A549 (cell line): ENCODE results near the gene KLK4. TPM values are rescaled to one million over a fixed set of nuclear protein-coding genes. Genes with fewer than 3 reads are reported as not detected.

Experiments
- ATAC-seq, 2 experiments: fragments of 200-7000 bp in 1 of 2; fragments of >200 bp in 1 of 2; cut with Nextera tagmentation in 1 of 2; cut with Tn5 transposase in 1 of 2; 3 replicates each; pipeline versions ENCODE4 v1.8.0 to v1.9.1; 2018 to 2020; ENCODE audit warnings: mild to moderate bottlenecking in 1 of 2, moderate library complexity in 1 of 2
- CTCF ChIA-PET: fragments of 300-600 bp; sonication (Branson Sonifier 250); formaldehyde crosslinking; extraction: SDS; loops from one replicate; lab custom pipeline; 2021; ENCODE audit warnings: antibody characterized with exemption, inconsistent platforms; lab: Yijun Ruan, JAX
- POLR2A ChIA-PET: fragments of 350-600 bp; formaldehyde crosslinking; extraction: SDS; loops from one replicate; lab custom pipeline; 2021; ENCODE audit warnings: antibody characterized with exemption, inconsistent platforms; lab: Yijun Ruan, JAX
- DNase-seq, 2 experiments: peaks; one replicate each; pipeline versions ENCODE4 v3.0.0 to v3.0.0-alpha.2; 2011 to 2016; ENCODE audit warnings: low read depth in 1 of 2, low spot score in 1 of 2
- FAIRE-seq: peaks from 2 replicates; lab custom pipeline; 2011; peaks lifted over from hg19 to GRCh38; lab: Jason Lieb, UNC
- H3K27ac ChIP-seq, 2 experiments: fragments of >200 bp; sonication (Bioruptor Twin); formaldehyde crosslinking; 3 replicates each; pipeline ENCODE4 v1.5.1; 2016 to 2017
- H3K4me1 ChIP-seq: fragments of >200 bp; sonication (Bioruptor Twin); formaldehyde crosslinking; 3 replicates; pipeline ENCODE4 v1.6.1; 2016
- H3K4me2 ChIP-seq: fragments of >200 bp; sonication (Bioruptor Twin); formaldehyde crosslinking; 3 replicates; pipeline ENCODE4 v1.6.1; 2016
- H3K4me3 ChIP-seq: fragments of >200 bp; sonication (Bioruptor Twin); formaldehyde crosslinking; 3 replicates; pipeline ENCODE4 v1.5.1; 2016
- H3K9me3 ChIP-seq: fragments of >200 bp; sonication (Bioruptor Twin); formaldehyde crosslinking; 3 replicates; pipeline ENCODE4 v1.6.1; 2016
- BCL3 ChIP-seq: fragments of >200 bp; sonication (Bioruptor Twin); formaldehyde crosslinking; IDR thresholded peaks from 3 replicates; pipeline ENCODE4 v1.6.1; 2016
- BHLHE40 ChIP-seq: IDR thresholded peaks from 2 replicates; pipeline ENCODE4 v1.6.1; 2012; ENCODE audit warnings: low read depth, low read length, inconsistent platforms
- CHD4 ChIP-seq: fragments of 200-600 bp; sonication (generic); IDR thresholded peaks from 2 replicates; pipeline ENCODE4 v1.6.1; 2016; ENCODE audit warnings: antibody characterized with exemption, mild to moderate bottlenecking, borderline replicate concordance
- E2F6 ChIP-seq: IDR thresholded peaks from 2 replicates; pipeline ENCODE4 v1.6.1; 2012; ENCODE audit warnings: low read depth, borderline replicate concordance
- ELK1 ChIP-seq: fragments of 150-350 bp; IDR thresholded peaks from 2 replicates; pipeline ENCODE4 v1.6.1; 2014; ENCODE audit warnings: low read depth, mild to moderate bottlenecking, low read length
- FOSB ChIP-seq: fragments of 250-450 bp; sonication (Bioruptor Pico); IDR thresholded peaks from 2 replicates; pipeline ENCODE4 v1.5.0; 2020; ENCODE audit warnings: mild to moderate bottlenecking, moderate library complexity
- FOXS1 ChIP-seq: fragments of 250-450 bp; sonication (Bioruptor Pico); IDR thresholded peaks from 2 replicates; pipeline ENCODE4 v1.5.0; 2020; ENCODE audit warnings: mild to moderate bottlenecking, moderate library complexity
- HDAC2 ChIP-seq: fragments of 200-600 bp; sonication (generic); IDR thresholded peaks from 2 replicates; pipeline ENCODE4 v1.6.1; 2016
- HMGXB4 ChIP-seq: fragments of 250-450 bp; sonication (Bioruptor Pico); IDR thresholded peaks from 2 replicates; pipeline ENCODE4 v1.5.0; 2021; ENCODE audit warnings: mild to moderate bottlenecking, moderate library complexity, borderline replicate concordance
- KDM1A ChIP-seq: fragments of 200-600 bp; sonication (generic); IDR thresholded peaks from 2 replicates; pipeline ENCODE4 v1.6.1; 2016; ENCODE audit warnings: low read depth, mild to moderate bottlenecking
- NFE2L2 ChIP-seq: fragments of 150-350 bp; conservative IDR thresholded peaks from 2 replicates; pipeline ENCODE4 v1.6.1; 2014; ENCODE audit warnings: low read length
- PBX3 ChIP-seq: IDR thresholded peaks from 2 replicates; pipeline ENCODE4 v1.6.1; 2012
- RAD21 ChIP-seq, 2 experiments: fragments of >200 bp in 1 of 2; sonication (Bioruptor Twin) in 1 of 2; formaldehyde crosslinking in 1 of 2; IDR thresholded peaks in 1 of 2; conservative IDR thresholded peaks in 1 of 2; 2 replicates in 1 of 2; 3 replicates in 1 of 2; pipeline ENCODE4 v1.6.1; 2012 to 2018; ENCODE audit warnings: inconsistent platforms in 1 of 2
- RARB ChIP-seq: fragments of 250-450 bp; sonication (Bioruptor Pico); IDR thresholded peaks from 2 replicates; pipeline ENCODE4 v1.8.0; 2021; ENCODE audit warnings: mild to moderate bottlenecking, moderate library complexity
- TFCP2L1 ChIP-seq: fragments of 250-450 bp; sonication (Bioruptor Pico); IDR thresholded peaks from 2 replicates; pipeline ENCODE4 v1.5.0; 2021; ENCODE audit warnings: mild to moderate bottlenecking
- ZNF302 ChIP-seq: fragments of 250-450 bp; sonication (Bioruptor Pico); IDR thresholded peaks from 2 replicates; pipeline ENCODE4 v1.9.0; 2021; ENCODE audit warnings: inconsistent platforms, mild to moderate bottlenecking, moderate library complexity
- WGBS: methylation state at CpG from one replicate; pipeline ENCODE4 v1.1.6; 2017; ENCODE audit errors: missing lambda C conversion rate; 5-methylcytosine and 5-hydroxymethylcytosine counted together
- polyA plus RNA-seq, 4 experiments: library from polyadenylated mRNA; depleted of rRNA in 3 of 4; stranded (reverse); fragments of >200 nt; fragmentation: RNase III in 1 of 4; extraction: RNeasy Plus Mini Kit Qiagen cat#74134 plus additional on column Dnase treatment in 1 of 4; gene quantifications; 2 replicates in 3 of 4; 3 replicates in 1 of 4; pipeline ENCODE4 v1.2.3, GENCODE V29; 2011 to 2017

The KLK4 gene
- polyA plus RNA-seq, 2 of the 4 experiments (the other 2 are of a cell fraction), result not detected

GRCh38 chr19:50861010-50861409, 50.2 kb downstream of the KLK4 start:
- ChIA-PET CTCF (interaction anchor here (1.0 to 2.9 kb wide), 2 partner anchors 61 to 136 kb away, joined by 3 to 13 read pairs; no protein-coding TSS in a partner anchor), POLR2A (no interaction called here)
- DNase-seq (no peak), ATAC-seq (no peak), FAIRE-seq (no peak)
- WGBS, result 5% methylated on average over 5 of the region's 5 CpGs
- TF ChIP-seq NFE2L2 (no peak), HMGXB4 (CRISPR knock-in tag) (no peak)
- no peaks in the 10 kb centered on the region for H3K4me1 ChIP-seq
- H3K9me3 ChIP-seq, result peaks cover 18% of the 10 kb centered on the region
- no peak overlapping the region for H3K4me2 ChIP-seq
- H3K27ac ChIP-seq, result no peak overlapping the region
- H3K4me3 ChIP-seq, result no peak overlapping the region

GRCh38 chr19:50859849-50860248, 51.3 kb downstream of the KLK4 start:
- ChIA-PET POLR2A (no interaction called here), CTCF (interaction anchor here (2.9 kb wide), 1 partner anchor 62 kb away, joined by 13 read pairs; no protein-coding TSS in a partner anchor)
- Histone ChIP-seq H3K4me2 (no peak overlapping the region), H3K4me1 (no peaks in the 10 kb centered on the region), H3K4me3 (no peak overlapping the region), H3K27ac (no peak overlapping the region), H3K9me3 (peaks cover 18% of the 10 kb centered on the region)
- DNase-seq, result no peak
- FAIRE-seq, result no peak
- TF ChIP-seq CHD4, result no peak
- no peak for TF ChIP-seq RARB (CRISPR knock-in tag)
- TF ChIP-seq BHLHE40, result no peak
- TF ChIP-seq KDM1A, result no peak
- no peak for TF ChIP-seq RAD21 (conservative IDR thresholded peaks at IDR 0.05 in 1 of 2, IDR thresholded peaks at IDR 0.05 in 1 of 2)
- TF ChIP-seq FOSB (CRISPR knock-in tag), result no peak
- no peak for TF ChIP-seq BCL3
- WGBS, result 21% methylated on average over 3 of the region's 4 CpGs
- ATAC-seq, result no peak

GRCh38 chr19:50858886-50859285, 52.3 kb downstream of the KLK4 start:
- ChIA-PET POLR2A (no interaction called here), CTCF (interaction anchor here (1.3 kb wide), 1 partner anchor 10 kb away, joined by 3 read pairs; no protein-coding TSS in a partner anchor)
- DNase-seq (no peak), ATAC-seq (no peak), FAIRE-seq (no peak)
- no peak overlapping the region for H3K27ac ChIP-seq
- no peak overlapping the region for H3K4me3 ChIP-seq
- H3K4me1 ChIP-seq, result no peaks in the 10 kb centered on the region
- no peak overlapping the region for H3K4me2 ChIP-seq
- WGBS, result 18% methylated on average over 7 of the region's 7 CpGs
- H3K9me3 ChIP-seq, result peaks cover 18% of the 10 kb centered on the region
- no peak for TF ChIP-seq PBX3
- no peak for TF ChIP-seq ZNF302 (CRISPR knock-in tag)
- TF ChIP-seq TFCP2L1 (CRISPR knock-in tag), result no peak
- no peak for TF ChIP-seq BCL3
- no peak for TF ChIP-seq ELK1
- no peak for TF ChIP-seq HDAC2
- no peak for TF ChIP-seq FOXS1
- no peak for TF ChIP-seq RAD21 (conservative IDR thresholded peaks at IDR 0.05 in 1 of 2, IDR thresholded peaks at IDR 0.05 in 1 of 2)
- TF ChIP-seq E2F6, result no peak
- TF ChIP-seq, all 56 proteins: peak for 0
